Neural cell (in vitro differentiated cells): Measurements from ENCODE around the gene CACNA2D1. TPM values are rescaled to one million over a fixed set of nuclear protein-coding genes. Genes with fewer than 3 reads are reported as not detected.

Experiments used
- H2AFZ ChIP-seq: fragments of 200-600, 300-800 bp; sonication (generic), shearing (Covaris generic); 2 replicates; pipeline ENCODE4 v1.6.0; 2014; ENCODE audit warnings: low read depth, mild to moderate bottlenecking, antibody characterized with exemption, low read length, moderate library complexity
- H3F3A ChIP-seq: fragments of 200-600 bp; shearing (Covaris generic); 2 replicates; pipeline ENCODE4 v1.6.1; 2016; ENCODE audit warnings: mild to moderate bottlenecking, moderate library complexity, mixed read lengths, antibody characterized with exemption, low read length; ENCODE audit not compliant: insufficient read depth, poor library complexity, severe bottlenecking
- H3K27ac ChIP-seq: fragments of 200-600, 300-800 bp; sonication (generic), shearing (Covaris generic); 2 replicates; pipeline ENCODE4 v1.5.1; 2014; ENCODE audit warnings: mild to moderate bottlenecking, low read length, moderate library complexity
- H3K27me3 ChIP-seq: fragments of 300-800, 200-600 bp; sonication (generic), shearing (Covaris generic); 2 replicates; pipeline ENCODE4 v1.6.0; 2014; ENCODE audit warnings: mild to moderate bottlenecking, low read depth, low read length, moderate library complexity; ENCODE audit not compliant: insufficient read depth
- H3K36me3 ChIP-seq: fragments of 300-800, 200-600 bp; sonication (generic), shearing (Covaris generic); 2 replicates; pipeline ENCODE4 v1.5.1; 2014; ENCODE audit warnings: mild to moderate bottlenecking, antibody characterized with exemption, low read length, moderate library complexity; ENCODE audit not compliant: insufficient read depth
- H3K4me2 ChIP-seq: fragments of 300-800, 200-600 bp; sonication (generic), shearing (Covaris generic); 2 replicates; pipeline ENCODE4 v1.6.0; 2014; ENCODE audit warnings: mild to moderate bottlenecking, low read length
- H3K4me3 ChIP-seq: fragments of 300-800, 200-600 bp; sonication (generic), shearing (Covaris generic); 2 replicates; pipeline ENCODE4 v1.5.1; 2014; ENCODE audit warnings: mild to moderate bottlenecking, low read length, moderate library complexity
- H3K79me2 ChIP-seq: fragments of 200-600 bp; shearing (Covaris generic); replicated peaks from 2 replicates; pipeline ENCODE4 v1.6.0; 2014; ENCODE audit warnings: mild to moderate bottlenecking, low read length, moderate library complexity; ENCODE audit not compliant: insufficient read depth
- H3K9ac ChIP-seq: fragments of 300-800, 200-600 bp; sonication (generic), shearing (Covaris generic); 2 replicates; pipeline ENCODE4 v1.6.1; 2016; ENCODE audit warnings: mild to moderate bottlenecking, low read length, mixed read lengths
- H3K9me2 ChIP-seq: fragments of 200-600 bp; shearing (Covaris generic); 2 replicates; pipeline ENCODE4 v1.6.1; 2016; ENCODE audit warnings: mild to moderate bottlenecking, low read length, mixed read lengths; ENCODE audit not compliant: insufficient read depth
- H3K9me3 ChIP-seq: fragments of 200-600, 300-800 bp; sonication (generic), shearing (Covaris generic); 2 replicates; pipeline ENCODE4 v1.6.1; 2016; ENCODE audit warnings: mild to moderate bottlenecking, mixed run types, low read length, moderate library complexity, mixed read lengths
- H4K20me1 ChIP-seq: fragments of 200-600 bp; shearing (Covaris generic); 2 replicates; pipeline ENCODE4 v1.6.1; 2016; ENCODE audit warnings: mild to moderate bottlenecking, mixed run types; ENCODE audit not compliant: insufficient read depth
- EP300 ChIP-seq: fragments of 450-650 bp; conservative IDR thresholded peaks from 2 replicates; pipeline ENCODE4 v1.6.1; 2014; ENCODE audit warnings: antibody characterized with exemption, mild to moderate bottlenecking, moderate library complexity; ENCODE audit not compliant: poor library complexity, severe bottlenecking
- EZH2 ChIP-seq: fragments of 200-600, 300-800 bp; shearing (Covaris generic), sonication (generic); IDR thresholded peaks from 2 replicates; pipeline ENCODE4 v1.6.1; 2014; ENCODE audit warnings: antibody characterized with exemption, low read length, borderline replicate concordance, mild to moderate bottlenecking; ENCODE audit not compliant: insufficient read depth, poor library complexity, severe bottlenecking
- MXI1 ChIP-seq: fragments of 450-650 bp; conservative IDR thresholded peaks from 2 replicates; pipeline ENCODE4 v1.6.1; 2014; ENCODE audit warnings: antibody characterized with exemption, mild to moderate bottlenecking; ENCODE audit not compliant: poor library complexity, severe bottlenecking
- POLR2AphosphoS5 ChIP-seq: IDR thresholded peaks from 2 replicates; pipeline ENCODE4 v1.6.1; 2012
- RAD21 ChIP-seq: fragments of 450-650 bp; conservative IDR thresholded peaks from 2 replicates; pipeline ENCODE4 v1.6.1; 2014; ENCODE audit warnings: antibody characterized with exemption, mild to moderate bottlenecking, moderate library complexity
- SMC3 ChIP-seq: fragments of 450-650 bp; conservative IDR thresholded peaks from 2 replicates; pipeline ENCODE4 v1.6.1; 2014; ENCODE audit warnings: antibody characterized with exemption, mild to moderate bottlenecking, moderate library complexity; ENCODE audit not compliant: poor library complexity
- TAF1 ChIP-seq: IDR thresholded peaks from 2 replicates; pipeline ENCODE4 v1.6.1; 2012; ENCODE audit warnings: low read depth
- polyA plus RNA-seq: library from polyadenylated mRNA; depleted of rRNA; stranded (reverse); fragments of >200 nt; gene quantifications from 2 replicates; pipeline ENCODE4 v1.2.3, GENCODE V29; 2014
- TF ChIP-seq, protein P1 (sequence below): IDR thresholded peaks from 2 replicates; pipeline ENCODE4 v1.6.1; 2012; ENCODE audit warnings: borderline replicate concordance
- TF ChIP-seq, protein P2 (sequence below): fragments of 450-650 bp; IDR thresholded peaks from 2 replicates; pipeline ENCODE4 v1.5.1; 2014; ENCODE audit warnings: antibody characterized with exemption, mild to moderate bottlenecking, moderate library complexity; ENCODE audit not compliant: poor library complexity, severe bottlenecking

CACNA2D1 gene
- polyA plus RNA-seq, 1 donor from 2014 or later = 7.0 TPM

- Histone ChIP-seq H3K4me3 (no peak overlapping the region), H3K79me2 (no peaks in the 10 kb centered on the region), H2AFZ (no peak overlapping the region), H4K20me1 (no peaks in the 10 kb centered on the region), H3F3A (no peaks in the 10 kb centered on the region), H3K9me2 (no peaks in the 10 kb centered on the region), H3K27me3 (no peaks in the 10 kb centered on the region), H3K36me3 (no peaks in the 10 kb centered on the region), H3K9ac (no peak overlapping the region), H3K27ac (no peak overlapping the region), H3K9me3 (no peaks in the 10 kb centered on the region), H3K4me2 (no peak overlapping the region)
- TF ChIP-seq, protein P1, sequence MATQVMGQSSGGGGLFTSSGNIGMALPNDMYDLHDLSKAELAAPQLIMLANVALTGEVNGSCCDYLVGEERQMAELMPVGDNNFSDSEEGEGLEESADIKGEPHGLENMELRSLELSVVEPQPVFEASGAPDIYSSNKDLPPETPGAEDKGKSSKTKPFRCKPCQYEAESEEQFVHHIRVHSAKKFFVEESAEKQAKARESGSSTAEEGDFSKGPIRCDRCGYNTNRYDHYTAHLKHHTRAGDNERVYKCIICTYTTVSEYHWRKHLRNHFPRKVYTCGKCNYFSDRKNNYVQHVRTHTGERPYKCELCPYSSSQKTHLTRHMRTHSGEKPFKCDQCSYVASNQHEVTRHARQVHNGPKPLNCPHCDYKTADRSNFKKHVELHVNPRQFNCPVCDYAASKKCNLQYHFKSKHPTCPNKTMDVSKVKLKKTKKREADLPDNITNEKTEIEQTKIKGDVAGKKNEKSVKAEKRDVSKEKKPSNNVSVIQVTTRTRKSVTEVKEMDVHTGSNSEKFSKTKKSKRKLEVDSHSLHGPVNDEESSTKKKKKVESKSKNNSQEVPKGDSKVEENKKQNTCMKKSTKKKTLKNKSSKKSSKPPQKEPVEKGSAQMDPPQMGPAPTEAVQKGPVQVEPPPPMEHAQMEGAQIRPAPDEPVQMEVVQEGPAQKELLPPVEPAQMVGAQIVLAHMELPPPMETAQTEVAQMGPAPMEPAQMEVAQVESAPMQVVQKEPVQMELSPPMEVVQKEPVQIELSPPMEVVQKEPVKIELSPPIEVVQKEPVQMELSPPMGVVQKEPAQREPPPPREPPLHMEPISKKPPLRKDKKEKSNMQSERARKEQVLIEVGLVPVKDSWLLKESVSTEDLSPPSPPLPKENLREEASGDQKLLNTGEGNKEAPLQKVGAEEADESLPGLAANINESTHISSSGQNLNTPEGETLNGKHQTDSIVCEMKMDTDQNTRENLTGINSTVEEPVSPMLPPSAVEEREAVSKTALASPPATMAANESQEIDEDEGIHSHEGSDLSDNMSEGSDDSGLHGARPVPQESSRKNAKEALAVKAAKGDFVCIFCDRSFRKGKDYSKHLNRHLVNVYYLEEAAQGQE = no peak
- TF ChIP-seq RAD21 = no peak
- no peak for TF ChIP-seq TAF1
- no peak for TF ChIP-seq EZH2
- no peak for TF ChIP-seq EP300
- no peak for TF ChIP-seq POLR2AphosphoS5
- no peak for TF ChIP-seq MXI1
- TF ChIP-seq, protein P2, sequence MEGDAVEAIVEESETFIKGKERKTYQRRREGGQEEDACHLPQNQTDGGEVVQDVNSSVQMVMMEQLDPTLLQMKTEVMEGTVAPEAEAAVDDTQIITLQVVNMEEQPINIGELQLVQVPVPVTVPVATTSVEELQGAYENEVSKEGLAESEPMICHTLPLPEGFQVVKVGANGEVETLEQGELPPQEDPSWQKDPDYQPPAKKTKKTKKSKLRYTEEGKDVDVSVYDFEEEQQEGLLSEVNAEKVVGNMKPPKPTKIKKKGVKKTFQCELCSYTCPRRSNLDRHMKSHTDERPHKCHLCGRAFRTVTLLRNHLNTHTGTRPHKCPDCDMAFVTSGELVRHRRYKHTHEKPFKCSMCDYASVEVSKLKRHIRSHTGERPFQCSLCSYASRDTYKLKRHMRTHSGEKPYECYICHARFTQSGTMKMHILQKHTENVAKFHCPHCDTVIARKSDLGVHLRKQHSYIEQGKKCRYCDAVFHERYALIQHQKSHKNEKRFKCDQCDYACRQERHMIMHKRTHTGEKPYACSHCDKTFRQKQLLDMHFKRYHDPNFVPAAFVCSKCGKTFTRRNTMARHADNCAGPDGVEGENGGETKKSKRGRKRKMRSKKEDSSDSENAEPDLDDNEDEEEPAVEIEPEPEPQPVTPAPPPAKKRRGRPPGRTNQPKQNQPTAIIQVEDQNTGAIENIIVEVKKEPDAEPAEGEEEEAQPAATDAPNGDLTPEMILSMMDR = no peak
- TF ChIP-seq SMC3 = no peak
Observed at GRCh38 chr7:82477733-82478515, 34.3 kb upstream of the CACNA2D1 start.

DNA sequence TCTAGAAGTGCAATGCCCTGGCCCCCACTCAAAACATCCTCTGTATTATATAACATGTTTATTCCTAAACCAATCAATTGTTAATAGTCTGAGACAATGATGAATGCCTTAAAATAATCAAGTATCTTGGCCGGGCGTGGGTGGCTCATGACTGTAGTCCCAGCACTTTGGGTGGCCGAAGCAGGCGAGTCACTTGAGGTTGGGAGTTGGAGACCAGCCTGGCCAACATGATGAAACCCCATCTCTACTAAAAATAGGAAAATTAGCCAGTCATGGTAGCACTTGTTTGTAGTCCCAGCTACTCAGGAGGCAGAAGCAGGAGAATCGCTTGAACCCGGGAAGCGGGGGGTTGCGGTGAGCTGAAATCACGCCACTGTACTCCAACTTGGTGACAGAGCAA, 29.4 kb upstream of the CACNA2D1 start:
- no peaks in the 10 kb centered on the region for H3K9me3 ChIP-seq
- TF ChIP-seq POLR2AphosphoS5 = no peak
- TF ChIP-seq, protein P2 = no peak
- no peak for TF ChIP-seq TAF1
- TF ChIP-seq EP300 = no peak
- no peak for TF ChIP-seq SMC3
- TF ChIP-seq MXI1 = no peak
- TF ChIP-seq, protein P1 = no peak
- no peak for TF ChIP-seq RAD21
- no peak for TF ChIP-seq EZH2

More for the DNA sequence above, 29.4 kb upstream of the CACNA2D1 start:
- Histone ChIP-seq H3K79me2 (no peaks in the 10 kb centered on the region), H3K36me3 (no peaks in the 10 kb centered on the region), H3K9me2 (no peaks in the 10 kb centered on the region), H2AFZ (no peak overlapping the region), H3F3A (no peaks in the 10 kb centered on the region), H3K27ac (no peak overlapping the region), H3K4me2 (no peak overlapping the region), H3K9ac (no peak overlapping the region), H3K4me3 (no peak overlapping the region), H4K20me1 (no peaks in the 10 kb centered on the region), H3K27me3 (no peaks in the 10 kb centered on the region)
